HT-29 (cell line): ENCODE data around the gene TAF9B. TPM values are rescaled to one million over a fixed set of nuclear protein-coding genes. Genes with fewer than 3 reads are reported as not detected.
"Not testable (repeated sequence)": the region's sequence is repeated elsewhere in the genome, so short reads cannot be mapped to it uniquely, and the experiment has no call there.

Experiments
- DNase-seq: peaks from one replicate; pipeline ENCODE4 v3.0.0-alpha.2; 2015; ENCODE audit warnings: low spot score
- total RNA-seq: library from RNA; depleted of rRNA; stranded (reverse); fragments of >200 nt; shearing (Covaris generic); gene quantifications from 2 replicates; pipeline ENCODE4 v1.2.3, GENCODE V29; 2014; rRNA removed

Gene TAF9B
- 6.1 and 9.5 TPM in 2 replicates for total RNA-seq

GRCh38 chrX:78139160-78140123, at the start of gene TAF9B:
Gene TAF9B (minus strand): TSS chrX:78139650. CDS start chrX:78139611, 39 bp downstream.
- DNase-seq = peak; percentile 83

GRCh38 chrX:78182881-78183280, 43.4 kb upstream of the TAF9B start:
- DNase-seq = no peak

GRCh38 chrX:78181307-78181706, 41.9 kb upstream of the TAF9B start:
- DNase-seq = no peak

DNA sequence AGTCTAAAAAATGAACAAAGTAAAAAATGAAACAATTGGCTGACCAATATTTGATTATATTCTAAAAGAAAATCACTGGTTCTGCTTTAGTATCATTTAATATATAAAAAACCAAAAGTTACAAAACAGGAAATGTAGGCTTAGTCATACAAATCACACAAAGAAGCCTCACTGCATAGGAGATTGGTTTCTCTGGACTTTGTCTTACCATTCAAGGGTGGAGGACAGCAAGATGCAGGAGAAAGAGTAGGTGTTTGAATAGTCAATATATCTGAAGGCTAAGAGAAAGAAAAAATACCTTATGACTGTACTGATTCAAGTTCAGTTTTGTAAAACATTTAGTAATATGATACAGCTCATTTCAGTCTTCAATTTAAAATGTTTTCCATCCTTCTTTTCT, 28.6 kb upstream of the TAF9B start:
- DNase-seq = peak; percentile 53

DNA sequence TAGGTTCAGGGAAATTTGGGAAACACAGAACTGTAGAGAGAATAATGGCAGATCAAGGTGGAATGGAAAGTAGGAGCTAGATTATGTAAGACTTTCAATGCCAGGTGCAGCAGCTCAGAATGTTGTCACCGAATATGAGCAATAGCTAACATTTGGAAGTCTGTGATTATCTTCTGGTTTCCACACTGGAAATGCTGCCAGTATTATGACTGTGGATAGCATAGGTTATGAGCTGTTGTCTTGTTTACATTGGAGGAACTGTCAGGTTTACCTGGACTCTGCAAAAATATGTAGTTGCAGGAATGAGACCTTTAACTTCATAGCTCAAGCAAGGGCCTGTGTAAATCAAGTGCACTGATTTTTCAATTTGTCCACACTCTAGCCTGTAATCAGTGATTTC, 26.0 kb upstream of the TAF9B start:
- no peak for DNase-seq

GRCh38 chrX:78163175-78163574, 23.7 kb upstream of the TAF9B start:
- DNase-seq = not testable (repeated sequence)

DNA sequence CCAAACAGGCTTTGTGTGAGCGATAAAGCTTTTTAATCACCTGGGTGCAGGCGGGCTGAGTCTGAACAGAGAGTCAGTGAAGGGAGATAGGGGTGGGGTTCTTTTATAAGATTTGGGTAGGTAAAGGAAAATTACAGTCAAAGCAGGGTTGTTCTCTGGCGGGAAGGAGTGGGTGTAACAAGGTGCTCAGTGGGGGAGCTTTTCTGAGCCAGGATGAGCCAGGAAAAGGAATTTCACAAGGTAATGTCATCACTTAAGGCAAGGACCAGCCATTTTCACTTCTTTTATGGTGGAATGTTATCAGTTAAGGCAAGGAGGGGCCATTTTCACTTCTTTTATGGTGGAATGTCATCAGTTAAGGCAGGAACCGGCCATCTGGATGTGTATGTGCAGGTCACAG, 21.3 kb upstream of the TAF9B start:
- not testable (repeated sequence) for DNase-seq

GRCh38 chrX:78157846-78158245, 18.4 kb upstream of the TAF9B start:
- DNase-seq = peak; percentile 21

DNA sequence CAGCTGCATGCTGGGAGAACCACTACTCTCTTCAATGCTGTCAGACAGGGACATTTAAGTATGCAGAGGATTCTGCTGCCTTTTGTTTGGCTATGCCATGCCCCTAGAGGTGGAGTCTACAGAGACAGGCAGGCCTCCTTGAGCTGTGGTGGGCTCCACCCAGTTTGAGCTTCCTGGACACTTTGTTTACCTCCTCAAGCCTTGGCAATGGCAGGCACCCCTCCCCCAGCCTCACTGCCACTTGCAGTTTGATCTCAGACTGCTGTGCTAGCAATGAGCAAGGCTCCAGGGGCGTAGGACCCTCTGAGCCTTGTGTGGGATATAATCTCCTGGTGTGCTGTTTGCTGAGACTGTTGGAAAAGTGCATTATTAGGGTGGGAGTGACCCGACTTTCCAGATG, 17.9 kb upstream of the TAF9B start:
- DNase-seq = not testable (repeated sequence)

GRCh38 chrX:78147002-78147540, 7.6 kb upstream of the TAF9B start:
- DNase-seq = not testable (repeated sequence)

DNA sequence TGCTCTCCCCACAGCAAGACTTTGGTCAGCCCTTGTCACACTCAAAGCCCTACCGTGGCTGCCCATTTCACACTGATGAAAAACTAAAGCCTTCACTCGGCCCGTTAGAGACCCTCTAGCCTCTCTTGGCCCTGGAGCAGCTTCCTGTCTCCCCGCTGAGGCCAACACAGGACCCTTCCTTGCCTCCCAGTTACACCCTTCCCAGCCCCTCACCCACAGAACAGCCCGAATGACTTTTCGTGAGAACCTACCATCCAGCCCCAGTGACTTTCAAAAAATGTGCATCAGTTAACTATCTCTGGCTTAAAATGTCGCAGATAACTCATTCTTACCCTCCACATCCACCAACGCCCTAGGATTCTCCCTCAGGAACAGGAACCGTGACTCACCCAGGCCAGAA, 756 bp upstream of the TAF9B start:
- no peak for DNase-seq

GRCh38 chrX:78133238-78133960, 6.1 kb downstream of the TAF9B start:
- no peak for DNase-seq

DNA sequence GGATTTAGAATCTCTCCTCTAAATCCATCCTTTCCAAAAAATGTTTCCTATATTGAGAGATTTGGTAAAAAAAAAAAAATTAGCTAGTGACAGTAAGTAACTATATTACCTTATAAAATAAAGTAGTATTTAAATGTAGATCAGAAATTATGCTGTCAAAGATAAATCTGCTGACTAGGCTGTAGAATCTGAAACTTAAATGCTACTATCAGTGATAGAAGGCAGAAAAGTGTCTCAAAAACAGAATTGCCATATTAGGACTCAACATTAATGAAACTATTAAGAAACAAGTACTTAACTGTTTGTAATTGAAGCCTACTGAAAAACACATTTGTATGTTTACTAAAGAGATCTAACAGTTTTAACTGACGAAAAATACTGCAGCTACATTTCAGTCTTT, 8.3 kb downstream of the TAF9B start:
- DNase-seq = no peak

DNA sequence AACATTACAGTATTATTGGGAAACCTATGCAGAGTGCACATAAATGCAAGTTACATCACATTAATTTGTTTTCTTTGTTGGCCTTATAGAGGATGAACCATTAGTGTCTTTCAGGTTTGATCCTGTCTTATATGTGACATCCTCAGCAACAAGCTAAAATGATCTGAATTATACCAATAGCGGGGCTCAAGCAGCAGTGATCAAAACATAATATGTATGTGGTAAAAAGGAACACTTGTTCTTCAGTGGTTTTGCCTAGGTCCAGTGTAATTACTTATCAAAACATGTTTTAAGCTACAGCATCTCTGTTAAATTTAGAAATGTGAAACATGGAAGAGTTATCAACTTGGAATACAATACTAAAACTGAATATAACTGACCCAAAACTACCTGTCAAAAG, 9.1 kb downstream of the TAF9B start:
- no peak for DNase-seq

DNA sequence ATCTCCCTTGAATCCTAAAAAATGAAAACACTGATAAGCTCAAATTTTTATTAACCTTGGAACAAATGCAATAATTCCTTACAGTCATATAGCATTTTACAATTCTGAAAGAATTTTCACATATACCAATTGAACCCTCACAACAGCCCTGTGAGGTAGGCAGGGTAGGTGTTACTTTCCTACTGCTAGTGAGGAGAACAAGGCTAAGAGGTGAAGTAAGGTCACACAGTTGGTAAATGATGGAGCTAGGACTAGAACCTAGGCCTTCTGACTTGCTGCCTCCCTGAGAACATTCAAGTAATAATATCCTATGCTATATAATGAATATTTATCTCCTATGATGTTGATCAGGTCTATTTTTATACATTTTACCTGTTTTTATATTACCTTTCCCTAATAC, 9.7 kb downstream of the TAF9B start:
- no peak for DNase-seq

DNA sequence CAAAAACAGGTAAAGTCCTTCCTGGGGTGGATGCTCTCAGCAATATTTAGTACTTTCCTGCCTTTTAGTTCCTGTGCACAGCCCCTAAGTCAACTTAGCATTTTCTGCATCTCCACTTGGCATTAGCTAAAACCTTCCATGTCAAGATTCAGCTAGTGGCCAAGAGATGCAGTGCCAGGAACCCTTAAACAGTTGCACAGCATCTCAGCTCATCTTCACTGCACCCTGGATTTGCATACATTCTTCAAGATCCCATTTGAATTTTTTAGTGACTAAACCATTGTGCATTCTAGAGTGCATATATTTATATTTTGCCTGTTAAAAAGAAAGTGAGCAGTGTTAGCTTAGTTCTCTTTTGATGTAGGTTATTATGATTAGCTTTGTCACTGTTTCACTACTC, 13.7 kb downstream of the TAF9B start:
- DNase-seq = not testable (repeated sequence)

GRCh38 chrX:78125148-78125547, 14.3 kb downstream of the TAF9B start:
- DNase-seq = no peak

DNA sequence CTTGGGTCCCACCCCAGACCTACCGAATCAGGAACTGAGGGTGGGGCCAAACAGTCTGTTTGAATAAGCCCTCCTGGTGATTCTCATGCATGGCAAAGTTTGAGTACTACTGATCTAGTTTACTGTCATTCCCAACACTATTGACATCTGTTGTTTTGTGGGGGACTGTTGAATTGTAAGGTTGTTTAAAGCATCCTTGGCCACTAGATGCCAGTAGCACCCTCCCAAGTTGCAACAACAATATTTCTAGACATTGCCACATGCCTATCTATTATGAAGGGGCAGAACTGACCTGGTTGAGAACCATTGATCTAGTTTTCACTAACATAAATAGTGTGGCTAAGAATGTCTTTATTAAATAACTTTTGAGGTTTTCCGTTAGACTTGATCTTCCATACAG, 15.1 kb downstream of the TAF9B start:
- peak; percentile 49 for DNase-seq

- no peak for DNase-seq
These were observed 16.3 kb downstream of the TAF9B start for GRCh38 chrX:78123190-78123589.

DNA sequence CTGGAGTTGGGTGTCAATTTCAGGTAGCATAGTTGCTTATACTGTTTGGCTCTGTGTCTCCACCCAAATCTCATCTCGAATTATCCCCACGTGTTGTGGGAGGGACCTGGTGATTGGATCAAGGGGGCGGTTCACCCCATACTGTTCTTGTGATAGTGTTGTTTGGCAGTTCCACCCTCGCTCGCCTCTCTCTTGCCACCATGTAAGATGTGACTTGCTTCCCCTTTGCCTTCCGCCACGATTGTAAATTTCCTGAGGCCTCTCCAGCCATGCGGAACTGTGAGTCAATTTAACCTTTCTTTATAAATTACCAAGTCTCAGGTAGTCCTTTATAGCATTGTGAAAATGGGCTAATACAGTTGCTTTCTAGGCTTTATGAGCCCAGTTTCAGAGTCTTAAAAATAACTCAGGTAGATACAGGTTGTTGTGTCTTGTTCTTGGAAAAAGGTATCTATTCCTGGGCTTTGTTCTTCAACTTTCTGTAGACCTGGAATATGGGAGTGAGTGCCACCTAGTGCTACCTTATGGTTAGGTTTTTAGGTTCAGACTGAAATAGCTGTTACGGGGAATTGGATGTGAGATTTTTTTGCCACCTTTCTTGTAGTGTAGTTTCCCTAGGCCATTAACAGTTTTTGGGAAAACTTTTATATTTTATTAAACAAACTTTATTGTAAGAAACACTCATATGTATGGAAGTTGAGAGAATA, 19.8 kb downstream of the TAF9B start:
- peak; percentile 41 for DNase-seq

GRCh38 chrX:78118628-78119027, 20.8 kb downstream of the TAF9B start:
- no peak for DNase-seq

- DNase-seq = no peak
These were observed 22.7 kb downstream of the TAF9B start for GRCh38 chrX:78116766-78117165.
